ENCODE measurements around the gene C16orf86. TPM values are rescaled to one million over a fixed set of nuclear protein-coding genes. Genes with fewer than 3 reads are reported as not detected.

C16orf86 gene
- total and polyA plus RNA-seq, 2 of the 8 experiments (the other 6 are each of a cell fraction or from before 2014, with no cell fraction given) = 1.4 to 2.3 TPM

- no peak for TF ChIP-seq CTCF (IDR thresholded peaks at IDR 0.05; ENCODE audit: control extremely low read depth in 1 of 3, insufficient read depth in 1 of 3, low read depth in 1 of 3, low read length in 3 of 3)
Measured at GRCh38 chr16:67662653-67663010, 4.0 kb upstream of the C16orf86 start (continued).

All from H1 (cell line).